ENCODE data around the gene RAB28. TPM values are rescaled to one million over a fixed set of nuclear protein-coding genes. Genes with fewer than 3 reads are reported as not detected.
A peak's percentile ranks its signal among the peaks of the same experiment; 100 is the strongest.

Gene RAB28
- polyA plus RNA-seq, 2 of the 4 experiments (the other 2 are of a cell fraction): 9.5 to 24.6 TPM

GRCh38 chr4:13348216-13348615 is 135.9 kb downstream of the RAB28 start:
- no peak overlapping the region for H3K27ac ChIP-seq
- no peak for DNase-seq (ENCODE audit: low read depth in 1 of 2, low spot score in 1 of 2)
- no peak overlapping the region for H3K4me2 ChIP-seq
- ChIA-PET CTCF (no interaction called here), POLR2A (no interaction called here)
- TF ChIP-seq FOXS1 (CRISPR knock-in tag; IDR thresholded peaks at IDR 0.05) (no peak), KDM1A (IDR thresholded peaks at IDR 0.05; ENCODE audit: low read depth) (no peak), FOSL2 (IDR thresholded peaks at IDR 0.05) (no peak), FOSL2 (CRISPR knock-in tag; IDR thresholded peaks at IDR 0.05) (no peak)
- no peaks in the 10 kb centered on the region for H3K9me3 ChIP-seq
- WGBS (ENCODE audit: missing lambda C conversion rate): 70% methylated on average over 3 of the region's 3 CpGs
- H3K4me3 ChIP-seq: no peak overlapping the region
- FAIRE-seq: no peak
- ATAC-seq: no peak
- no peaks in the 10 kb centered on the region for H3K4me1 ChIP-seq

DNA sequence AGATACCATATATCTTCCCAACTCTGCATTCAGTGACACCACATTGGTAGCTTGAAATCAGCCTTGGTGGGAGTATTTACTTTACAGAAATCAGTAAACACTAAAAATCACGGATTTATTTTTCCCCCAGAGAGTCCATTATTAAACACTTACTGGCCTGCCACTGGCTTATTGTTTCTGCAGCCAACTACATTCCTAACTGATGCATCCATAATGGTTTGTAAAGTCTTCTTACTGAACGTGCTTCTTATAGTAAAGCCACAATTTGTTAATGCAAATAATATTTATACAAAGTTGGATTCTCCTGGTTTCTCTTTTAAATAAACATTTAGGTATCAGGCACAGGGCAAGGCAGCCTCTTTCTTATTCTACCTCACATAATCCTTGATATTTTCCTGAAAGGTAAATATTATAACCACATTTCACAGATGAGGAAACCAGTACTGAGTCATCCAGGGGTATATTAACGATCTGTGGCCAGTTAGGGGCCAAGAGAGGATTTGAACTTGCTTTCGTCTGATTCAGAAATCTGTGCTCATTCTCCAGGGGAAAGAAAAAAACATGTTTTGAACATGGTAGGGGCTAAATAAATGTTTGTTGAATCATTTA is 136.5 kb downstream of the RAB28 start:
- H3K4me1 ChIP-seq: no peaks in the 10 kb centered on the region
- ATAC-seq: no peak
- H3K9me3 ChIP-seq: no peaks in the 10 kb centered on the region
- FAIRE-seq: no peak
- CTCF ChIA-PET: no interaction called here
- H3K4me3 ChIP-seq: no peak overlapping the region
- DNase-seq (ENCODE audit: low read depth in 1 of 2, low spot score in 1 of 2): no peak
- no peak overlapping the region for H3K4me2 ChIP-seq
- no peak overlapping the region for H3K27ac ChIP-seq
- TF ChIP-seq, protein P1, sequence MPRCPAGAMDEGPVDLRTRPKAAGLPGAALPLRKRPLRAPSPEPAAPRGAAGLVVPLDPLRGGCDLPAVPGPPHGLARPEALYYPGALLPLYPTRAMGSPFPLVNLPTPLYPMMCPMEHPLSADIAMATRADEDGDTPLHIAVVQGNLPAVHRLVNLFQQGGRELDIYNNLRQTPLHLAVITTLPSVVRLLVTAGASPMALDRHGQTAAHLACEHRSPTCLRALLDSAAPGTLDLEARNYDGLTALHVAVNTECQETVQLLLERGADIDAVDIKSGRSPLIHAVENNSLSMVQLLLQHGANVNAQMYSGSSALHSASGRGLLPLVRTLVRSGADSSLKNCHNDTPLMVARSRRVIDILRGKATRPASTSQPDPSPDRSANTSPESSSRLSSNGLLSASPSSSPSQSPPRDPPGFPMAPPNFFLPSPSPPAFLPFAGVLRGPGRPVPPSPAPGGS (IDR thresholded peaks at IDR 0.05): no peak
- TF ChIP-seq NPAS2 (CRISPR knock-in tag; IDR thresholded peaks at IDR 0.05; ENCODE audit: borderline replicate concordance) (no peak), CEBPB (IDR thresholded peaks at IDR 0.05) (no peak), RAD21 (conservative IDR thresholded peaks at IDR 0.05 in 1 of 2, IDR thresholded peaks at IDR 0.05 in 1 of 2) (no peak), CBX8 (IDR thresholded peaks at IDR 0.05) (no peak), MAFK (IDR thresholded peaks at IDR 0.05; ENCODE audit: partially characterized antibody) (no peak), BHLHE40 (IDR thresholded peaks at IDR 0.05; ENCODE audit: low read depth, low read length) (no peak), SMC3 (IDR thresholded peaks at IDR 0.05) (no peak), POLR2AphosphoS2 (conservative IDR thresholded peaks at IDR 0.05; ENCODE audit: low read length) (no peak), PHF8 (IDR thresholded peaks at IDR 0.05; ENCODE audit: borderline replicate concordance, low read depth) (no peak)
- 43% methylated on average over 4 of the region's 4 CpGs for WGBS (ENCODE audit: missing lambda C conversion rate)
- POLR2A ChIA-PET: no interaction called here

DNA sequence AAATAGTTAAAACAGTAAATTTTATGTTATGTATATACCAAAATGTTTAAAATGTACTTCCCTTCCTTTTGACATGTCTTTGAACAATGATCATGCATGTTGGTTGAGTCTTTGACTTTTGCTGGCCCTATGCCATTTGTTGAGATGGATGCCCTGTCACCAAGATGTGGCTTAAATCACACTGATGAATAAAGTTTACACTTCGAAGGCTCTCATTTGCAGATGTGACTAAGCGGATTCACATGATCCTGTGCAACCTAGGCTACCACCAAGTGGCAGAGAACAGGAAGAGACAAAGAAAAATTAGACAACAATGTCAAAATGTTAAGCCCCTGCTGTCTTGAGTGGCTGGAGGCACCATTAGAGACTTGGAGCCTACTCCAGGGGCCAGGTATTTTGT is 139.9 kb downstream of the RAB28 start:
- POLR2A ChIA-PET: no interaction called here
- Histone ChIP-seq H3K4me2 (no peak overlapping the region), H3K4me1 (no peaks in the 10 kb centered on the region), H3K27ac (no peak overlapping the region), H3K4me3 (no peak overlapping the region), H3K9me3 (no peaks in the 10 kb centered on the region)
- ATAC-seq (no peak), DNase-seq (ENCODE audit: low read depth in 1 of 2, low spot score in 1 of 2) (peak in 1 of 2 experiments; percentile 1), FAIRE-seq (no peak)
- CTCF ChIA-PET: no interaction called here
- WGBS (ENCODE audit: missing lambda C conversion rate): 71% methylated on average over 2 of the region's 2 CpGs
- TF ChIP-seq CHD4 (IDR thresholded peaks at IDR 0.05; ENCODE audit: borderline replicate concordance) (no peak), RARB (CRISPR knock-in tag; IDR thresholded peaks at IDR 0.05) (no peak), ESRRA (IDR thresholded peaks at IDR 0.05; ENCODE audit: borderline replicate concordance, low read length) (no peak), PHF8 (IDR thresholded peaks at IDR 0.05; ENCODE audit: borderline replicate concordance, low read depth) (no peak), RNF2 (IDR thresholded peaks at IDR 0.05; ENCODE audit: borderline replicate concordance, low read depth) (no peak)

GRCh38 chr4:13340672-13341071 is 143.5 kb downstream of the RAB28 start:
- POLR2A ChIA-PET: no interaction called here
- CTCF ChIA-PET: no interaction called here
- no peak overlapping the region for H3K4me3 ChIP-seq
- H3K4me1 ChIP-seq: no peaks in the 10 kb centered on the region
- FAIRE-seq (no peak), DNase-seq (ENCODE audit: low read depth in 1 of 2, low spot score in 1 of 2) (no peak), ATAC-seq (no peak)
- H3K4me2 ChIP-seq: no peak overlapping the region
- no peaks in the 10 kb centered on the region for H3K9me3 ChIP-seq
- H3K27ac ChIP-seq: no peak overlapping the region
- TF ChIP-seq SMC3 (IDR thresholded peaks at IDR 0.05) (no peak), FOSL2 (IDR thresholded peaks at IDR 0.05) (no peak), FOSL2 (CRISPR knock-in tag; IDR thresholded peaks at IDR 0.05) (no peak)
